ENCODE results near the gene SLC17A5.

The SLC17A5 gene

GRCh38 chr6:73669005-73669404 is 15.2 kb upstream of the SLC17A5 start:
- no peak for DNase-seq (ENCODE audit: extremely low spot score)
- POLR2A ChIA-PET: no interaction called here
- CTCF ChIA-PET: no interaction called here

DNA sequence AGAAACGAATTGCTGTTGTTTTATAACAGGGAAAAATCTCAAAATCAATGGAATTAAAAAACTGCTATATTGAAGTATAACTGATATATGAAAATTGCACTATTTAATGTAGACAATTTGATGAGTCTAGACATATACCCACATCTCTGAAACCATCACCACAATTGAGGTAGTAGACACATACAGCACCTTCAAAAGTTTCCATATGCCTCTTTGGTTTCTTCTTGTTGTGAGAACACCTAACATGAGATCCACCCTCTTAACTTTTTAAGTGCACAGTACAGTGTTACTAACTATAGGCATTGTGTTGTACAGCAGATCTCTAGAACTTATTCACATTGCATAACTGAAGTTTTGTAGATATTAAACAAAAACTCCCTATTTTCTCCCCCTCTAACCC is 14.0 kb upstream of the SLC17A5 start:
- CTCF ChIA-PET: no interaction called here
- TF ChIP-seq ARNT (IDR thresholded peaks at IDR 0.05) (no peak), FOXM1 (IDR thresholded peaks at IDR 0.05; ENCODE audit: borderline replicate concordance) (no peak)
- DNase-seq (ENCODE audit: extremely low spot score): no peak
- POLR2A ChIA-PET: no interaction called here

More at GRCh38 chr6:73669005-73669404, 15.2 kb upstream of the SLC17A5 start:
- TF ChIP-seq LEF1 (IDR thresholded peaks at IDR 0.05; ENCODE audit: borderline replicate concordance): no peak
- TF ChIP-seq BHLHE40 (IDR thresholded peaks at IDR 0.05; ENCODE audit: borderline replicate concordance): no peak
- no peak for TF ChIP-seq HDGF (IDR thresholded peaks at IDR 0.05; ENCODE audit: borderline replicate concordance)
- TF ChIP-seq L3MBTL2 (conservative IDR thresholded peaks at IDR 0.05): no peak
- TF ChIP-seq FOXA1 (IDR thresholded peaks at IDR 0.05): no peak
- no peak for TF ChIP-seq SUZ12 (IDR thresholded peaks at IDR 0.05)
- no peak for TF ChIP-seq ELF4 (IDR thresholded peaks at IDR 0.05)
- no peak for TF ChIP-seq PKNOX1 (IDR thresholded peaks at IDR 0.05)
- TF ChIP-seq NFRKB (IDR thresholded peaks at IDR 0.05): no peak
- no peak for TF ChIP-seq SP1 (IDR thresholded peaks at IDR 0.05)
- TF ChIP-seq FOXK2 (IDR thresholded peaks at IDR 0.05): no peak
- no peak for TF ChIP-seq ARNT (IDR thresholded peaks at IDR 0.05)
- TF ChIP-seq TARDBP (IDR thresholded peaks at IDR 0.05): no peak
- no peak for TF ChIP-seq FOXM1 (IDR thresholded peaks at IDR 0.05; ENCODE audit: borderline replicate concordance)
- no peak for TF ChIP-seq ZNF384 (IDR thresholded peaks at IDR 0.05)
- TF ChIP-seq CTBP1 (IDR thresholded peaks at IDR 0.05; ENCODE audit: borderline replicate concordance): no peak

DNA sequence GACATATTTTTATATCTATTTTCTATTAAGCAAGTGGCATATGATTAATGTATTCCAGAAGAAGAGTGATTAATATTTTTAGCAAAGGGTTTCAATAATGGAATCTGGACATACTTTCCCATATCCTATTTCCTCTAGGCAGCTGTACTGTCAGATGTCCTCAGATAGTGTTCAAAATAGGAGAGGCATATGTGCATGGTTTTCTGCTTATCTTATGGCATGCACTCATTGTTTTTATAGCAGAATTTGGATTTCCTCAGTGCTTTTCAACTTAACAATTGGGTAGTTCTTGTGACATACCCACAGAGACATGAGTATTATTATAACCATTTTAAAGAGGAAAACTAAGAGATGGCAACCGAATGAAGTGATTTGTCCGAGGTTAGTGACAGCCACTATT is 12.6 kb upstream of the SLC17A5 start:
- TF ChIP-seq HDGF (IDR thresholded peaks at IDR 0.05; ENCODE audit: borderline replicate concordance): no peak
- no peak for TF ChIP-seq ARNT (IDR thresholded peaks at IDR 0.05)
- no peak for TF ChIP-seq FOXA1 (IDR thresholded peaks at IDR 0.05)
- TF ChIP-seq FOXM1 (IDR thresholded peaks at IDR 0.05; ENCODE audit: borderline replicate concordance): no peak
- TF ChIP-seq TARDBP (IDR thresholded peaks at IDR 0.05): no peak
- TF ChIP-seq ELF4 (IDR thresholded peaks at IDR 0.05): no peak
- TF ChIP-seq NFRKB (IDR thresholded peaks at IDR 0.05): no peak
- TF ChIP-seq BHLHE40 (IDR thresholded peaks at IDR 0.05; ENCODE audit: borderline replicate concordance): no peak
- DNase-seq (ENCODE audit: extremely low spot score): no peak
- ChIA-PET POLR2A (interaction anchor here (1.2 kb wide), 1 partner anchor 13 kb away, joined by 4 read pairs; the partner anchor contains the start of gene SLC17A5), CTCF (no interaction called here)

GRCh38 chr6:73665686-73666319 is 12.0 kb upstream of the SLC17A5 start:
- no peak for DNase-seq (ENCODE audit: extremely low spot score)
- POLR2A ChIA-PET: interaction anchor here (0.6 to 1.2 kb wide), 2 partner anchors 9 to 13 kb away, joined by 3 to 4 read pairs; partner anchors contain the start of gene SLC17A5
- CTCF ChIA-PET: no interaction called here
- TF ChIP-seq SP1 (IDR thresholded peaks at IDR 0.05) (no peak), ELF4 (IDR thresholded peaks at IDR 0.05) (no peak), L3MBTL2 (conservative IDR thresholded peaks at IDR 0.05) (no peak), FOXK2 (IDR thresholded peaks at IDR 0.05) (no peak), FOXM1 (IDR thresholded peaks at IDR 0.05; ENCODE audit: borderline replicate concordance) (no peak), SUZ12 (IDR thresholded peaks at IDR 0.05) (no peak), ARNT (IDR thresholded peaks at IDR 0.05) (no peak), NFRKB (IDR thresholded peaks at IDR 0.05) (no peak), ZNF384 (IDR thresholded peaks at IDR 0.05) (no peak), LEF1 (IDR thresholded peaks at IDR 0.05; ENCODE audit: borderline replicate concordance) (no peak), PKNOX1 (IDR thresholded peaks at IDR 0.05) (no peak), TARDBP (IDR thresholded peaks at IDR 0.05) (no peak)

DNA sequence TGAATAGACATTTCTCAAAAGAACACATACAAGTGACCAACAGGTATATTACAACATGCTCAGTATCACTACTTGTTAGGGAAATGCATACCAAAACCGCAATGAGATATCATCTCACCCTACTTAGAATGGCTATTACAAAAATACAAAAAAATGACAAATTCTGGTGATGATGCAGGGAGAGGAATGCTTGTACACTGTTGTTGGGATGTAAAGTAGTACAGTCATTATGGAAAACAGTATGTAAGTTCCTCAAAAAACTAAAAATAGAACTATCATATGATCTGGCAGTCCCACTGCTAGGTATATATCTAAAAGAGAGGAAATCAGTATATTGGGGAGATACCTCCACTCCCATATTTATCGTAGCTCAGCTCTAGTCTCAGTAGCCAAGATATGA is 10.9 kb upstream of the SLC17A5 start:
- TF ChIP-seq LEF1 (IDR thresholded peaks at IDR 0.05; ENCODE audit: borderline replicate concordance) (no peak), CTBP1 (IDR thresholded peaks at IDR 0.05; ENCODE audit: borderline replicate concordance) (no peak), FOXK2 (IDR thresholded peaks at IDR 0.05) (no peak), SUZ12 (IDR thresholded peaks at IDR 0.05) (no peak), PKNOX1 (IDR thresholded peaks at IDR 0.05) (no peak), ELF4 (IDR thresholded peaks at IDR 0.05) (no peak)
- POLR2A ChIA-PET: no interaction called here
- no peak for DNase-seq (ENCODE audit: extremely low spot score)
- CTCF ChIA-PET: no interaction called here

GRCh38 chr6:73657201-73657600 is 3.4 kb upstream of the SLC17A5 start:
- POLR2A ChIA-PET: no interaction called here
- no peak for DNase-seq (ENCODE audit: extremely low spot score)
- no peak for TF ChIP-seq SUZ12 (IDR thresholded peaks at IDR 0.05)
- no peak for TF ChIP-seq HDGF (IDR thresholded peaks at IDR 0.05; ENCODE audit: borderline replicate concordance)
- TF ChIP-seq ARNT (IDR thresholded peaks at IDR 0.05): no peak
- TF ChIP-seq FOXK2 (IDR thresholded peaks at IDR 0.05): no peak
- no peak for TF ChIP-seq CTBP1 (IDR thresholded peaks at IDR 0.05; ENCODE audit: borderline replicate concordance)
- CTCF ChIA-PET: no interaction called here
